GM19395 (cell line): ENCODE results near the gene NEUROD2.
"Not testable (repeated sequence)": the region's sequence is repeated elsewhere in the genome, so short reads cannot be mapped to it uniquely, and the experiment has no call there.

Source experiments
- ATAC-seq: cut with Tn5 transposase; IDR thresholded peaks from one replicate; pipeline ENCODE4 v1.9.1; 2021; ENCODE audit warnings: mild to moderate bottlenecking, moderate library complexity; ENCODE audit not compliant: unreplicated experiment

The NEUROD2 gene

GRCh38 chr17:39603304-39604016 is 4.3 kb downstream of the NEUROD2 start:
- no peak for ATAC-seq

- ATAC-seq = no peak
Measured at GRCh38 chr17:39602533-39603303, 5.0 kb downstream of the NEUROD2 start.

GRCh38 chr17:39601758-39602532 is 5.8 kb downstream of the NEUROD2 start:
- ATAC-seq = no peak

- ATAC-seq = no peak
Measured at GRCh38 chr17:39600997-39601597, 6.6 kb downstream of the NEUROD2 start.

- no peak for ATAC-seq
Measured at GRCh38 chr17:39600288-39600996, 7.3 kb downstream of the NEUROD2 start.

- no peak for ATAC-seq
Measured at GRCh38 chr17:39599665-39600231, 8.0 kb downstream of the NEUROD2 start.

- ATAC-seq = no peak
Measured at GRCh38 chr17:39599004-39599664, 8.6 kb downstream of the NEUROD2 start.

GRCh38 chr17:39598630-39599003 is 9.1 kb downstream of the NEUROD2 start:
- no peak for ATAC-seq

- no peak for ATAC-seq
Measured at GRCh38 chr17:39598047-39598481, 9.7 kb downstream of the NEUROD2 start.

GRCh38 chr17:39597372-39598046 is 10.2 kb downstream of the NEUROD2 start:
- no peak for ATAC-seq

- ATAC-seq = no peak
Measured at GRCh38 chr17:39596543-39597267, 11.0 kb downstream of the NEUROD2 start.

GRCh38 chr17:39595928-39596510 is 11.7 kb downstream of the NEUROD2 start:
- ATAC-seq = no peak

- no peak for ATAC-seq
Measured at GRCh38 chr17:39595294-39595693, 12.4 kb downstream of the NEUROD2 start.

GRCh38 chr17:39593371-39593770 is 14.3 kb downstream of the NEUROD2 start:
- no peak for ATAC-seq

GRCh38 chr17:39591958-39592954 is 15.5 kb downstream of the NEUROD2 start:
- ATAC-seq = no peak

GRCh38 chr17:39590180-39590579 is 17.5 kb downstream of the NEUROD2 start:
- not testable (repeated sequence) for ATAC-seq

- ATAC-seq = no peak
Measured at GRCh38 chr17:39582658-39583057, 25.1 kb downstream of the NEUROD2 start.
